SK-N-DZ (cell line): ENCODE results near the gene AKR1B15.
"Not testable (repeated sequence)": the region's sequence is repeated elsewhere in the genome, so short reads cannot be mapped to it uniquely, and the experiment has no call there.

ENCODE experiments used
- DNase-seq: peaks from one replicate; pipeline ENCODE4 v3.0.0-alpha.2; 2015; ENCODE audit warnings: low spot score

Gene AKR1B15

GRCh38 chr7:134561616-134562015 lies 12.7 kb downstream of the AKR1B15 start:
- DNase-seq = not testable (repeated sequence)

- DNase-seq = no peak
These were observed 13.2 kb downstream of the AKR1B15 start for GRCh38 chr7:134562136-134562535.

GRCh38 chr7:134563398-134563749 lies 14.5 kb downstream of the AKR1B15 start:
- DNase-seq = not testable (repeated sequence)

- DNase-seq = no peak
These were observed 16.8 kb downstream of the AKR1B15 start for GRCh38 chr7:134565643-134566136.

- DNase-seq = no peak
These were observed 18.5 kb downstream of the AKR1B15 start for GRCh38 chr7:134567368-134567767.

GRCh38 chr7:134569962-134570361 lies 21.1 kb downstream of the AKR1B15 start:
- DNase-seq = not testable (repeated sequence)

GRCh38 chr7:134571101-134571500 lies 22.2 kb downstream of the AKR1B15 start:
- no peak for DNase-seq

- no peak for DNase-seq
These were observed 23.0 kb downstream of the AKR1B15 start for GRCh38 chr7:134571746-134572461.

GRCh38 chr7:134574322-134574721 lies 25.4 kb downstream of the AKR1B15 start:
- DNase-seq = no peak

- no peak for DNase-seq
These were observed 35.4 kb downstream of the AKR1B15 start for GRCh38 chr7:134584290-134584689.

GRCh38 chr7:134585897-134586296 lies 37.0 kb downstream of the AKR1B15 start:
- no peak for DNase-seq

GRCh38 chr7:134587750-134588149 lies 38.8 kb downstream of the AKR1B15 start:
- no peak for DNase-seq

- no peak for DNase-seq
These were observed 40.6 kb downstream of the AKR1B15 start for GRCh38 chr7:134589491-134589941.

- no peak for DNase-seq
These were observed 44.9 kb downstream of the AKR1B15 start for GRCh38 chr7:134593530-134594392.

GRCh38 chr7:134594877-134595276 lies 46.0 kb downstream of the AKR1B15 start:
- DNase-seq = no peak

- peak; percentile 56 for DNase-seq
These were observed 50.5 kb downstream of the AKR1B15 start for GRCh38 chr7:134599371-134599770.

- DNase-seq = no peak
These were observed 52.5 kb downstream of the AKR1B15 start for GRCh38 chr7:134601459-134601858.

GRCh38 chr7:134602881-134603451 lies 54.1 kb downstream of the AKR1B15 start:
- DNase-seq = no peak

- DNase-seq = peak; percentile 53
These were observed 57.3 kb downstream of the AKR1B15 start for GRCh38 chr7:134605978-134606923.

GRCh38 chr7:134611611-134612151 lies 62.8 kb downstream of the AKR1B15 start:
- DNase-seq = no peak

GRCh38 chr7:134612197-134612596 lies 63.3 kb downstream of the AKR1B15 start:
- no peak for DNase-seq
